Effector CD8-positive, alpha-beta T cell (primary cell): ENCODE data around the gene PPP2R1B.

Experiments
- DNase-seq: peaks from one replicate; lab custom pipeline; 2025; lab: John Stamatoyannopoulos, UW
- total RNA-seq, 4 experiments: gene quantifications; one replicate each; lab custom pipeline; 2026; lab: John Stamatoyannopoulos, UW

PPP2R1B gene
- 47.1 to 74.8 (median 58.9) reads per million in 4 experiments for total RNA-seq

GRCh38 chr11:111765984-111766833, at the start of gene PPP2R1B:
TSS of gene PPP2R1B (minus strand) at chr11:111766389. CDS start at chr11:111766361, 28 bp downstream.
- peak; percentile 74 for DNase-seq

GRCh38 chr11:111815489-111815888, 49.3 kb upstream of the PPP2R1B start:
- DNase-seq = no peak

- DNase-seq = no peak
Observed at GRCh38 chr11:111814557-111815320, 48.5 kb upstream of the PPP2R1B start.

GRCh38 chr11:111814106-111814505, 47.9 kb upstream of the PPP2R1B start:
- DNase-seq = no peak

- DNase-seq = no peak
Observed at GRCh38 chr11:111812211-111812610, 46.0 kb upstream of the PPP2R1B start.

GRCh38 chr11:111811445-111811844, 45.3 kb upstream of the PPP2R1B start:
- DNase-seq = no peak

- no peak for DNase-seq
Observed at GRCh38 chr11:111808834-111809233, 42.6 kb upstream of the PPP2R1B start.

- DNase-seq = no peak
Observed at GRCh38 chr11:111808063-111808588, 41.9 kb upstream of the PPP2R1B start.

GRCh38 chr11:111807076-111807475, 40.9 kb upstream of the PPP2R1B start:
- no peak for DNase-seq

- DNase-seq = no peak
Observed at GRCh38 chr11:111801135-111801534, 34.9 kb upstream of the PPP2R1B start.

GRCh38 chr11:111798279-111798678, 32.1 kb upstream of the PPP2R1B start:
- DNase-seq = no peak

GRCh38 chr11:111797145-111797581, 31.0 kb upstream of the PPP2R1B start:
- DNase-seq = no peak

- no peak for DNase-seq
Observed at GRCh38 chr11:111796696-111797095, 30.5 kb upstream of the PPP2R1B start.

- no peak for DNase-seq
Observed at GRCh38 chr11:111795334-111795985, 29.3 kb upstream of the PPP2R1B start.

- no peak for DNase-seq
Observed at GRCh38 chr11:111793863-111794262, 27.7 kb upstream of the PPP2R1B start.

GRCh38 chr11:111792955-111793500, 26.8 kb upstream of the PPP2R1B start:
- DNase-seq = no peak

GRCh38 chr11:111792314-111792713, 26.1 kb upstream of the PPP2R1B start:
- DNase-seq = no peak

GRCh38 chr11:111788464-111788863, 22.3 kb upstream of the PPP2R1B start:
- DNase-seq = no peak

GRCh38 chr11:111788051-111788450, 21.9 kb upstream of the PPP2R1B start:
- no peak for DNase-seq

- no peak for DNase-seq
Observed at GRCh38 chr11:111785886-111786412, 19.8 kb upstream of the PPP2R1B start.

GRCh38 chr11:111785076-111785475, 18.9 kb upstream of the PPP2R1B start:
- no peak for DNase-seq
